Bronchus fibroblast of lung (primary cell): ENCODE measurements around the gene COX15. TPM values are rescaled to one million over a fixed set of nuclear protein-coding genes. Genes with fewer than 3 reads are reported as not detected.

Experiments used
- total RNA-seq: library from RNA; depleted of rRNA; stranded (reverse); fragments of >200 nt; gene quantifications from 2 replicates; pipeline ENCODE4 v1.2.3, GENCODE V29; 2015

The COX15 gene
- 24.4 and 25.7 TPM in 2 replicates for total RNA-seq

DNA sequence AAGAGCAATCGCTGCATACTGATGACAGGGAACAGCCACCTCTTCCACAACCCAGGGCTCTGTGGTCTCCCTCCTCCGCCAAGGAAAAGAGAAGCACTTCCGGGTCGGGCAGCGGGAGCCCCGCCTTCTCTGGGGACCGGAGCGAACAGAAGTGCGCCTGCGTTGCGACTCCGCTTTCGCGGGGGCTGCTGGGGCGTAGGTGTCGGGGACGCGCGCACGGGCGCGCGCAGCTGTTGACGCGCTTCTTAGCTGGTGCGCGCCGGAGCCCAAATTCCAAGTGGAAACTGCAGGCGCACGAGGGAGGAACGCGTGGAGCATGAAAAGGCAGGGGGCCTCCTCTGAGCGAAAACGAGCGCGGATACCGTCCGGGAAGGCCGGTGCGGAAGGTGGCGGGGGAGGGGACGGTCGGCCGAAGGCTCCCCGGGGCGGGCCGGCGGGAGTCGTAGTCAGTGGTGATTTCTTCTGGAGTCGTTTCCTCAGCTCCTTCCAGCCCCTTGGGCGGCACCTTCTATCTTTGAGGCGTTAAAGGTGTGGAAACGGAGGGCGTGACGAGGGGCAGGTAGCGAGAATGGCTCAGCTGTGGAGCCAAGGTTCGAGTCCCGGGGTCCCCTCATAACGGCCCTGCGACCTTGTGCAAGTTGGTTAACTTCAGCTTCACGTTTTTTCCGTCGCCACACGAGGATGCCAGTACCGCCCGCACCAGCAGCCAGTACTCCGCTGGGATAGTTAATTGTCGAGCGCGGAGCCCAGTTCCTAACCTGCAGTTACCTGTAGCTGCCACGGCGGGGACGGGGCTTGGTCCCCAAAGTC is at the start of gene COX15, which contains the start of gene CUTC:
Gene COX15, minus strand, starts transcription at position 95 of the 810 bp plus-strand sequence. Its CDS starts 78 bp downstream, at position 17.
Gene CUTC, plus strand, starts transcription at position 202 of the 810 bp plus-strand sequence. Its CDS starts 115 bp downstream, at position 317.

Other genes with a start within 250 kb of the COX15 start
- gene NKX2-3, start 199.2 kb downstream of the COX15 start, total RNA-seq = not detected in 2 replicates
- 4.0 and 7.1 TPM in 2 replicates for gene SLC25A28, start 111.7 kb downstream of the COX15 start, total RNA-seq
- gene ENTPD7, start 72.6 kb downstream of the COX15 start, total RNA-seq = 7.1 and 7.4 TPM in 2 replicates
- gene CUTC, start 107 bp upstream of the COX15 start, total RNA-seq = 12.3 and 12.8 TPM in 2 replicates
- gene ABCC2, start 50.5 kb upstream of the COX15 start, total RNA-seq = under 0.01 and 0.17 TPM in 2 replicates